ENCODE results near the gene METTL5.

Gene METTL5

DNA sequence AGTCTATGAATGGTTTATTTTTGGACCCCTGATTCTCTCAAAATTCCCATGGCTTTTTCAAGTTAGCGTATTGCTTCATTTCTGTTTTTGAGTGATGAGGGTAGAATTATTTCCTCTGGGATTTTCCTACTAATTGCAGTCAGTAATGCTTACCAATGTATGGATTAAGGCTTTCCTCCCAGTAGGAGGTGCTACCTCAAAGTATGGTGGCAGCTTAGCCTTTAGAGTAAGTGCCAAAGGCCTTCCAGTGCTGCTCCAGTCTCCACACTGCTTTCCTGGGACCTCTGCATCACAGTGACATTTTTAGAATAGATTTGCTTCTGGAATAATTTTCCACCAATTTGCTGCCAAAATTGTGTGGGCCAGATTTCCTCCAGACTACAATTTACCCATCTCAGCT, 42.2 kb downstream of the METTL5 start:
- DNase-seq (ENCODE audit: low read depth in 2 of 2, low spot score in 1 of 2), result no peak

DNA sequence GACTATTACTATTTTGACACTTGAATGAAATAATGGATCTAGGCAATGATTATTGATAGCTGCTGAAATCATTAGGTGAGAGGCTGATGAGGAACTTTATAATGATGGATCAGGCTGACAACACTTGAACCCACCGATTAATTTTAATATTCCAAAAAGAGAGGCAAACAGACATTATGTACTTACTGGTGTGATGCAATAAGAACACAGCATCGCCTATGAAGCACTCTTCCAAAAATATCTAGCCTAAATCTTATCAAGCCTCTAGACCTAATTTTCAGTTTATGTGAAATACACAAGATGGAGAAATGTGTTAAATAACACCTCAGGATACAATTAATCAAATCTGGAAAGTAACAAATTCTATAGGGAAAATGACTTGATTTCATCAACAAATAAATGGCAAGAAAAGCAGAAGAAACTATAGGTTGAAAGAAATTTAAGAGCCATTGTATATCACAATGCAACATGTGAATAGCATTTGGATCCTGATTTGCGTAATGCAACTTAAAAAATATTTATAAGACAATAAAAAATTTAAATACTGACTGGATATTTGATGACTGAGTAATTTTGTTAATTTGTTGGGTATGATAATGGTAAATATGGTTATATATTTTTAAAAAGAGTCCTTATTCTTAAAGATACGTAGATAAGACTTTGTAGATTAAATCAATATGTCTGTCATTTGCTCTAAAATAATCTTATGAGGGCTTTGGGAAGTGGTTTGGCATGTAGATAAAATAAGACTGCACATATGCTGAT, 43.3 kb downstream of the METTL5 start:
- DNase-seq (ENCODE audit: low read depth in 2 of 2, low spot score in 1 of 2), result no peak

DNA sequence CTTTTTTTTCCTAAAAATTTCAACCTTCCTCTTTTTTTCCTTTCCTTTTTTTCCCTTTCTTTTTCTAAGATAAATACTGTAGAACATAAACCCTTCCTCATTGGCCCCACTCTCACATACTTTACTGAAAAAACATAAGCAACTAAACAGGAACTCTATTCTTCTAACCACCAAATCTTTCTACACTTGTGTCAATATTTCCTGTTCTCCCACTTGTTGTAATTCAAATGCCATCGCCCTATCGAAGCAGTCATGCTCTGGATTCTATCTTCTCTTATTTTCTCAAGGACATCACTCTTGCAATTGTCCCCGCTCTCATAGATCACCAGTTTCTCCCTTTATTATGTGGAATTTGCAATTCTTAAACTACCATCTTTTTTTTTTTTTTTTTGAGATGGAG, 46.3 kb downstream of the METTL5 start:
- DNase-seq (ENCODE audit: low read depth in 2 of 2, low spot score in 1 of 2), result no peak

DNA sequence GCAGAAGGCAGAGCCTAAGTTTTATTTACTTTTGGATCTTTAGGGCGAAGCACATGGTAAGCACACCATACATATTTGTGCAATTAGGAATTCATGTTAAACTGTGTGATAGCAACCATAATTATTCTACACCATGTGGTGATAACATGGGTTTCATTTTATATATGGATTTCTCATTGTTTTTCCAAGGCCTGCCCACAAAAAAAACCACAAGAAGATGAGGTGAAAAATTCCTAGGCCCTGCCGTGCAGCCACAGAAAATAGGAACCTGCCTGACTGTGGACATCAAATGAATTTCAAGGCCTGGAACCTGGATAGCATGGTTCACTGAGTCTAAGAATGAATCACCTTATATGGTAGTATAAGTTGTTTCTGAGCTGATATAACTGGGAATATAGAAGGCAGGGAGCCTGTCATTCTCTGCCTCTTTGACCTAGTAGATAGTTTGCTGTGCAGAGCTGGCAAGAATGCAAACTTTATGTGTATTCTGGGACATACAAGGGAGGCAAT, 48.4 kb downstream of the METTL5 start:
- no peak for DNase-seq (ENCODE audit: low read depth in 2 of 2, low spot score in 1 of 2)

DNA sequence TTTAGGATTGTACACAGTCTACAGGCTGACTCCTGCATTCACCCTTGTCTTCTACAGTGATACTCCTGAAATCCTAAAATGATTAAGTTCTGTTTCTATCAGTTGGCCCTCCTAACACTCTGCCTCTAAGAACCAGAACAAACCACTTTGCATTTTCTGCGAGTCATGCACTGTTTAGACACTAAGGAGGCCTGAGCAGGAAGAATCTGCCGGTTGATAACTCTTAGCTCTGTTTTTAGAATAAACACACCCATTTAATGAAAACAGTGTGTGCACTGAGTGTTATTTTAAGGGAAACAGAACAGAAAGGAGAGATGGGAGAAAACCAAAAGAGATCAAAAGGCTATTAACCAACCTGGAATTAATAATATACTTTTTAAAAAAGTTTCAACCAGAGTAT, 48.9 kb downstream of the METTL5 start:
- no peak for DNase-seq (ENCODE audit: low read depth in 2 of 2, low spot score in 1 of 2)

DNA sequence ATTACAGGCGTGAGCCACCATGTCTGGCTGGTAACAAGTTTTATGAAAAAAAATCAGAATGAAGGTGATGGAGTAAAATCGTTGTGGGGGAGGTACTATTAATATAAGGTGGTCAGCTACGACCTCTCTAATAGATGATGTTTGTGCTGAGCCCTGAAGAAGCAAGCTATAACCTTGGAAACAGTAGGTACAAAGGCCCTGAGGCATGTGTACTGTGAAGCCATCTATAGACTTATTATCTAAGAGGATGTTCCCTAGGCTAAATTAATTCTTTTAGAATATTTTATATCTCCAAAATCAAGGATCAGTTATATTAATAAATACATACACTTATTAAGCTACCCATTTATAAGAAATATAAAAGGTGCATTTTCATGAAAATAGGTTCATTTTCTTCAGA, 49.4 kb downstream of the METTL5 start:
- no peak for DNase-seq (ENCODE audit: low read depth in 2 of 2, low spot score in 1 of 2)

DNA sequence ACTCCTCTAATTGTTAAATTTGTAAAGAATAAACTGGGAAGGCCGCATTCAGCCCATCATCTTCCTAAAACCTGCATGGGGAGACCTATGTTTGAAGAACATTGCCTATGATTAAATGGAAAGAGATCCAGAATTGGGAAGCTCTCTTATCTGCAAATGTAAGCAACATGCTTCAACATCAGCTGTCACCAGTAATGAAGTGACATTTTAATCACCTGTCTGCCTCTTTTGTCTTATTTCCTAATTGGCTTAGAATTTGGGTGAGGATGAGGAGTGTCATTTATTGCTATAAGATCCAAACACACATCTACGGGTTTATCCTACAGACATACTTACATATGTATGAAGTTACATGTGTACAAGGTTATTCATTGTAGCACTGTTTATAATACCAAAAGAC, 52.1 kb downstream of the METTL5 start:
- no peak for DNase-seq (ENCODE audit: low read depth in 2 of 2, low spot score in 1 of 2)

DNA sequence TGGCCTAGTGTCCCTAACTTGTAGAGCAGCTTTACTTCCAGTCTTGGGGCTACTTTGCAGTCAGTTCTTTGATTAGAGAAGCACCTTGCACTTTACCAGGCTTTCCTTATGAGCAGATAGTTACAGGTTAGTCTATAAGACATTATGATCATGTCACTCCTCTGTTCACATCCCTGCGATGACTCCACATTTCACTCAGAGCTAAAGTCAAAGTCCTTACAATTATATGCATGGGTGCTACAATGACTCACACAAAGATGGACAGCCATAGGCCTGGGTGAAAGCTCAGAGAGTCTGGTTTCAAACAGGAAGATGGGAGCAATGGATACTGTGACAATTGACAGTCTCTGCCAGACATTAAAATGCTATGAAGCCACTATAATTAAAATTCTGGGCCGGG, 53.1 kb downstream of the METTL5 start:
- DNase-seq (ENCODE audit: low read depth in 2 of 2, low spot score in 1 of 2), result no peak

DNA sequence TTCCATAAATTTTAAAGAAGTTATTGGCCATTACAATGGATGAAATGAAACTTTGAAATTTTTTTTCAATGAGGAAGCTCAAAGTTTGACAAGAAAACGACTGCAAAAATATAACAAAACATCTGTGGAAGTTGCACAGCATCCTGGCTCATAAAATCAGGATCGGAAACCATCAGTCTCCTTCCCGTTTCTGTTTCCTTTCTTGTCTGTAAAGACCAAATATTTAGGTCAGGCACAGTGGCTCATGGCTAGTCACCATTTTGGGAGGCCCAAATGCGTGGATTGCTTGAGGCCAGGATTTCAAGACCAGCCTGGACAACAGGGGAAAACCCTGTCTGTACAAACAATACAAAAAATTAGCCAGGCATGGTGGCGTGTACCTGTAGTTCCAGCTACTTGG, 53.7 kb downstream of the METTL5 start:
- DNase-seq (ENCODE audit: low read depth in 2 of 2, low spot score in 1 of 2), result no peak

DNA sequence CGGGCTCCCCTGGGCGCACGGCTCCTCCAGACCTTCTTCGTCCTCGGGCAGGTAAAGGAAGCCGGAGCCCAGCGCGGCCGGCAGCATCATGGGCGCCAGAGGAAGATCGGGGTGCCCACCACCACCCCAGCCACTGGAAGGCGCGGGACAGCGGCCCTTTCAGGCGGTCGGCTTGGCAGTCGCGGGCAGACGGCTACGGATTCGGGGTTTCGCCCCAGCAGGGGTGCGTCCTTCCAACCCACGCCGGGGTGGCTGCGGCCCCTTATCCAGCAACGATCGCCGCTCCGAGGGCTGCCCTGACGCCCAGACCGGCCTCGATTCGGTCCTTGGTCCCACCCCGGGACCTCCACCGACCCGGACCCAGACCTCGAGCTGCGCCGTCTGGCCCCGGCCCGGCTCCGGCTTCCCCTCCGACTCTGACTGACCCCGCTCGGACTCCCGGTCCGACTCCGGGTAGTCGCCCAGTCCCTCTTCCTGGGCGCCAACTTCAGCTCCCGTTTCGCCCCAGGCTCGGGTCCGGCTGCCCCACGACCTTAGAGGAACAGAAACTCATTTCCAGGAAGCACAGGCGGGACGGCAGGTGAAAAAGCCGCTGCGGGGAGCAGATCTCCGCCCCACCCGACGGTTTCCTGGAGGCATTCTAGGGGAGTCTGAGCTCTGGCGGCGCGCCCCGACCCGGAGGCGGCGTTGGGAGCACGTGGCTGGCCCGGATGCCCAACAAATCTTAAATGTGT, 56.3 kb downstream of the METTL5 start:
- DNase-seq (ENCODE audit: low read depth in 2 of 2, low spot score in 1 of 2), result peak in 1 of 2 donors; percentile 22

DNA sequence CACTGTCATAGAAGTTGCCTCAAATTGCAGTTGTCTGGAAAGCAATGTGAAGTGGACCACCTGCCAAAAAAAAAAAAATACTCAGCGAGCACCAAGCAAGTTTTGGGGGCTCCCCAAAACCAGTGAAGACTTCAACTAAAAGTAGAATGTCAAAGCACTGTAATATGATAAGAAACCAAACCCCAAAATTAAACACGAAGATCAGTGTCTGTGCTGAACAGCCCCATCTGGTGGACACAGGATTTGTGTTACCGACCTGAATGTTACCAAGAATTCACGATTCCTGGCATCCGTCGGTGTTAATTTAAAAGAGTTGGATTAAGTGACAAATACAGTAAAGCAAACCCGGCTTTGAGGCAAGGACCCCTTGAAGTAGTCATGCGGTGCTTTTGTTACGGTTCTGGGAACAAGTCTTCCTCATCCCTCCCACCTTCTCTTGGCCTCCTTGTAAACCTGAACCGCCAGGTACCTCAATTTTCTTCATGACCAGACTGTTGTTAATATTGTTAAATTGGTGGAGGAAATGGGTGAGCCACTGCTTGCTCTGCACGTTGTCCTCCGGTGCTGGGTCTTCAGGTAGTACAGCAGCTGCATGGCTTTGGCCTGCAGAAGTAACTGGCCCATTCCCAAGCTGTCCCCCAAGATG, 57.3 kb downstream of the METTL5 start:
- peak; percentile 21 to 32 for DNase-seq (ENCODE audit: low read depth in 2 of 2, low spot score in 1 of 2)

DNA sequence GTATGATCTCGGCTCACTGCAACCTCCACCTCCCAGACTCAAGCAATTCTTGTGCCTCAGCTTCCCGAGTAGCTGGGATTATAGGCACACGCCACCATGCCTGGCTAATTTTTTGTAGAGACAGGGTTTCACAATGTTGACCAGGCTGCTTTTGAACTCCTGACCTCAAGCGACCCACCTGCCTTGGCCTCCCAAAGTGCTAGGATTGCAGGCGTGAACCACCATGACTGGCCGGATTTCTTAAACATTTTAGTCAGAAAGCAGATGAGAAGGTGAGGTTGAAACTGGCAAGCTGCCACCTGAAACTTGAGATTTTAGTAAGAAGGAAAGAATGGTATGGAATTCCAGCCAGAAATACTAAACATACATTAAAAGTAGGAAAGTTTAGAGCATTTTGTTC, 59.2 kb downstream of the METTL5 start:
- no peak for DNase-seq (ENCODE audit: low read depth in 2 of 2, low spot score in 1 of 2)

DNA sequence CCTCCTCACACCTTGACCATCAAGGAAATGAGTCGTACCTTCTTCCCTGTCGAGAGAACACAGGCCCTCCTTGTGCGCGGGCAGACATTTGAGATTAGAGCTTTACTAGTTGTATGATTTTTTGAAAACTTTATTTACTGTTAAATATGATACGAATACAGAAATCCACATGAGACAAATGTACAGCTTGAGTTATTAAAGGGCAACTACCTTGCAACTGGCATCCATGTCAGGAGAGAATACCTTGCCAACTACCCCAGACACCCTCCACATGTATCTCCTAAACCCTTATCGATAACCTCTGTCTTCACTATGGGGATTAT, 62.8 kb downstream of the METTL5 start:
- DNase-seq (ENCODE audit: low read depth in 2 of 2, low spot score in 1 of 2), result no peak

All from stimulated activated CD8-positive, alpha-beta memory T cell treated with anti-CD3 and anti-CD28 coated beads, Interleukin-4, amount 100 ng/mL, for 4 hours (primary cell).